D721Med (cell line): ENCODE results near the gene ZNF664.
"Not testable (repeated sequence)": the region's sequence is repeated elsewhere in the genome, so short reads cannot be mapped to it uniquely, and the experiment has no call there.

Experiments used
- DNase-seq: peaks from one replicate; pipeline ENCODE4 v3.0.0; 2011; ENCODE audit warnings: low spot score; ENCODE audit not compliant: insufficient read length
- FAIRE-seq: peaks from 2 replicates; lab custom pipeline; 2011; peaks lifted over from hg19 to GRCh38; lab: Jason Lieb, UNC
- TF ChIP-seq, protein P1 (sequence below): IDR thresholded peaks from 2 replicates; pipeline ENCODE4 v1.5.1; 2012; ENCODE audit warnings: mild to moderate bottlenecking, control low read depth; ENCODE audit not compliant: insufficient read depth; ENCODE audit errors: missing control alignments

The ZNF664 gene

DNA sequence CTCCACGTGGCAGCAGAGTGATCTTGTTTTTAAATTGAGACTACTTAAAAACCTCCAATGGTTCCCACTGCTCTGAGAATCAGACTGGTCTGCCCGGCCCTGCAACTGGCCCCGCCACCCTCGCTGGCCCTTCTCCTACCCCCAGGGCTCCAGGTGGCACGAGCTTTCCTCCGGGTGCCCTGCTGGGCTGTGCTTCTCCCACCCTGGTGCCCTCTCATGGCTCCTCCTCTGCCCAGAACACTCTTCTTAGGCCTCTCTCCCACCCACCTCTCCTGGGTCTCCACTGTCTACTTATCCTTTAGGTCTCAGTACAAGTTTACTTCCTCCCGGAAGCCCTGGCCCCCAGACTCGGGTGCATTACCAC lies 26.9 kb upstream of the ZNF664 start:
- TF ChIP-seq, protein P1, sequence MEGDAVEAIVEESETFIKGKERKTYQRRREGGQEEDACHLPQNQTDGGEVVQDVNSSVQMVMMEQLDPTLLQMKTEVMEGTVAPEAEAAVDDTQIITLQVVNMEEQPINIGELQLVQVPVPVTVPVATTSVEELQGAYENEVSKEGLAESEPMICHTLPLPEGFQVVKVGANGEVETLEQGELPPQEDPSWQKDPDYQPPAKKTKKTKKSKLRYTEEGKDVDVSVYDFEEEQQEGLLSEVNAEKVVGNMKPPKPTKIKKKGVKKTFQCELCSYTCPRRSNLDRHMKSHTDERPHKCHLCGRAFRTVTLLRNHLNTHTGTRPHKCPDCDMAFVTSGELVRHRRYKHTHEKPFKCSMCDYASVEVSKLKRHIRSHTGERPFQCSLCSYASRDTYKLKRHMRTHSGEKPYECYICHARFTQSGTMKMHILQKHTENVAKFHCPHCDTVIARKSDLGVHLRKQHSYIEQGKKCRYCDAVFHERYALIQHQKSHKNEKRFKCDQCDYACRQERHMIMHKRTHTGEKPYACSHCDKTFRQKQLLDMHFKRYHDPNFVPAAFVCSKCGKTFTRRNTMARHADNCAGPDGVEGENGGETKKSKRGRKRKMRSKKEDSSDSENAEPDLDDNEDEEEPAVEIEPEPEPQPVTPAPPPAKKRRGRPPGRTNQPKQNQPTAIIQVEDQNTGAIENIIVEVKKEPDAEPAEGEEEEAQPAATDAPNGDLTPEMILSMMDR, result no peak
- FAIRE-seq (no peak), DNase-seq (no peak)

DNA sequence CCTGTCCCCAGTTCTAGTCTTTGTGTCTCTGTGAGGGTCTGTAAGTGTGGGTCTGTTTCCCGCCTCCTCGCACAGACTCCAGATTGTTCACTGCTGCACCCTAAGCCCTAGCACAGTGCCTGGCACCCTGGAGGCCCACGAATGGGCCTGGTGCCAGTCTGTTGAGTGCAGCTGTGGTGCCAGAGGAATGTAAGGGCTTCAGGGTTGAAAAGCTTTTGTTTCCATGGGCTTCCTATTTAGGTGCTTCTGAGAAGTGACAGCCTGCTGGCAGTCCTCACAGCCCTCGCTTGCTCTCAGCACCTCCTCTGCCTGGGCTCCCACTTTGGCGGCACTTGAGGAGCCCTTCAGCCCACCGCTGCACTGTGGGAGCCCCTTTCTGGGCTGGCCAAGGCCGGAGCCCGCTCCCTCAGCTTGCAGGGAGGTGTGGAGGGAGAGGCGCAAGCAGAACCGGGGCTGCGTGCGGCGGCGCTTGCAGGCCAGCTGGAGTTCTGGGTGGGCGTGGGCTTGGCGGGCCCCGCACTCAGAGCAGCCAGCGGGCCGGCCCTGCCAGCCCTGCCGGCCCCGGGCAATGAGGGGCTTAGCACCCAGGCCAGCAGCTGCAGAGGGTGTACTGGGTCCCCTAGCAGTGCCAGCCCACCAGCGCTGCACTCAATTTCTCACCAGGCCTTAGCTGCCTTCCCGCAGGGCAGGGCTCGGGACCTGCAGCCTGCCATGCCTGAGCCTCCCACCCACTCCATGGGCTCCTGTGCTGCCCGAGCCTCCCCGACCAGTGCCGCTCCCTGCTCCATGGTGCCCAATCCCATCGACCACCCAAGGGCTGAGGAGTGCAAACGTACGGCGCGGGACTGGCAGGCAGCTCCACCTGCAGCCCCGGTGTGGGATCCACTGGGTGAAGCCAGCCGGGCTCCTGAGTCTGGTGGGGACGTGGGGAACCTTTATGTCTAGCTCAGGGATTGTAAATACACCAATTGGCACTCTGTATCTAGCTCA lies 26.2 kb upstream of the ZNF664 start:
- DNase-seq, FAIRE-seq: not testable (repeated sequence)

DNA sequence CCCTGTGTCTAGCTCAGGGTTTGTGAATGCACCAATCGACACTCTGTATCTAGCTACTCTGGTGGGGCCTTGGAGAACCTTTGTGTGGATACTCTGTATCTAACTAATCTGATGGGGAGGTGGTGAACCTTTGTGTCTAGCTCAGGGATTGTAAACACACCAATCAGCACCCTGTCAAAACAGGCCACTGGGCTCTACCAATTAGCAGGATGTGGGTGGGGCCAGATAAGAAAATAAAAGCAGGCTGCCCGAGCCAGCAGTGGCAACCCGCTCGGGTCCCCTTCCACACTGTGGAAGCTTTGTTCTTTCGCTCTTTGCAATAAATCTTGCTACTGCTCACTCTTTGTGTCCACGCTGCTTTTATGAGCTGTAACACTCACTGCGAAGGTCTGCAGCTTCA lies 25.5 kb upstream of the ZNF664 start:
- not testable (repeated sequence) for FAIRE-seq, DNase-seq

DNA sequence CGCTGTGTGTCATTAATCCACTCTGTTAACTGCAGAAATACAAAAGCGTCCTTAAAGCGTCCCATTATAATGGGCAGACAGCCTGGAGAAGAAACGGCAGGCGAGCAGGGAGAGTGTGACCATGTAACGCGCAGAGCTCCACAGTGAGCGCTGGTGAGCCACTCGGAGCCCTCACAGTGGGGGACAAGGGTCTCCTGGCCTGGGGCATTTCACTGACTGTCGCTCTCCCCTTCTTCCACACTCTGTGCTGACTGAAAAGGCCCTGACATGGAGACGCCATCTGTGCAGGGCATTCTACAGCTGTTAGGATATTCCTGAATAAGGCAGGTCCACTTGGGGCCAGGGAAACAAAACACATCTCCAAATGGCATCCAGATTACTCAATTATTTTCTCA lies 24.6 kb upstream of the ZNF664 start:
- no peak for DNase-seq
- no peak for FAIRE-seq
- TF ChIP-seq, protein P1, result no peak

DNA sequence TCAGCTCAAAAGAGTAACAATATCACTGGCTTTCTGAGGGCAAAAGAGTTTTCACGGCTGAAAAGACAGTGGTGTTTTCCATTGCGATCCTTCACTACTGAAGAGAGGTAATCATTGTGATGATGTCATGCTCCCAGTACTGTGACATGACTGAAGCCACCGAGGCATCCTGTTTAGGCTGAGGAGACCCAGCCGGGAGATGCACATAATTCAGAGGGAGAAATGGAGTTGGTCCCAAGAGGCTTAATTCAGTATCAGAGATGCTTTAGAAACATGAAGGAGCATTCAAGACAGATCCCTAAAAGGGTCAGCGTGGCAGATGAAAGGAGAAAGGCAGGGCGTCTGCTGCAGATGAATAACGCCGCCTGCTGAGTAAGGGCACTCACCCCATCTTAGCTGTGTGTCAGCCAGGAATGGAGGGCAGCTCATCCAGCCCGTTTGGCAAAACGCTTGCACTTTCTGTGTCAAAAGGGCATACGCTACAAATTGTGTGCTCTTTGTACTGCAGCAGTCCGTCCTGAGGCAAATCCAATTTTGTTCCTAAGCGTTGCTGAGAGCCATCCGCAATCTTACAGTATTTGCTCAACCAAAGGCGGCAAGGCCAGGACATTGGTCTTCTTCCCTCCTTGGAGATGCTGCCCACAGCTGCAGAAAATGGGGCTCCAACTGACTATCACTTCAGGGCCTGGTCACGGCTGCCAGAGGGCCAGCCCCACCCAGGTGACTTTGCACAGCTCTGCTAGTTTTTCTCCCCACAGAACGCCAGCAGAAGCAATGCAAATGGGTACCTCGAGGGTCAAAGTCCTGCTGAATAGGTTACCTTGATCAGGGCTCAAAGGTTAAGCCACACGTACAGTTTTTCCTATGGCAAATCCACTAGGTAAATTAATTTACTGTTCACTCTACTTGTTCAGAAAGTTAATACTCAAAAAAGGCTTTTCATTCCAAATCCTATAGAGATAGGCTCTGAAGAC lies 23.9 kb upstream of the ZNF664 start:
- DNase-seq (no peak), FAIRE-seq (no peak)
- TF ChIP-seq, protein P1, result no peak

DNA sequence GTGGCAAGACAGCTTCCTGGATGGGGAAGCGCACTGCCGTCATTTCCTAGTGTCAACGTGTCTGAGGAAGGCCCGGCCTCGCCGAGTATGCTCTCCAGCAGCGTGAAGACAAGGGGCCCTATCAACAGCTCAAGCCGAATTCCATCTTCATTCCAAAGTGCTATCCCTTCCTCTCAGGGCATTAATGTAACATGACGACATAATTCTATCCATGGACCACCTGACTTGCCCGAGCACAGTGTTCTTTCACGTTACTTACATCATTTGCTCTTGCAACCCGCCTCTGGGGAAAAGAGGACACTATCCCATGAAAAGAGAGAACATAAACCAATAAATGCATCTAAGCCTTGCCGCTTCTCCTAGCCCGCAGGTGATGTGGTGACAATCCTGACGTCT lies 23.2 kb upstream of the ZNF664 start:
- DNase-seq, result no peak
- TF ChIP-seq, protein P1, result no peak
- no peak for FAIRE-seq

DNA sequence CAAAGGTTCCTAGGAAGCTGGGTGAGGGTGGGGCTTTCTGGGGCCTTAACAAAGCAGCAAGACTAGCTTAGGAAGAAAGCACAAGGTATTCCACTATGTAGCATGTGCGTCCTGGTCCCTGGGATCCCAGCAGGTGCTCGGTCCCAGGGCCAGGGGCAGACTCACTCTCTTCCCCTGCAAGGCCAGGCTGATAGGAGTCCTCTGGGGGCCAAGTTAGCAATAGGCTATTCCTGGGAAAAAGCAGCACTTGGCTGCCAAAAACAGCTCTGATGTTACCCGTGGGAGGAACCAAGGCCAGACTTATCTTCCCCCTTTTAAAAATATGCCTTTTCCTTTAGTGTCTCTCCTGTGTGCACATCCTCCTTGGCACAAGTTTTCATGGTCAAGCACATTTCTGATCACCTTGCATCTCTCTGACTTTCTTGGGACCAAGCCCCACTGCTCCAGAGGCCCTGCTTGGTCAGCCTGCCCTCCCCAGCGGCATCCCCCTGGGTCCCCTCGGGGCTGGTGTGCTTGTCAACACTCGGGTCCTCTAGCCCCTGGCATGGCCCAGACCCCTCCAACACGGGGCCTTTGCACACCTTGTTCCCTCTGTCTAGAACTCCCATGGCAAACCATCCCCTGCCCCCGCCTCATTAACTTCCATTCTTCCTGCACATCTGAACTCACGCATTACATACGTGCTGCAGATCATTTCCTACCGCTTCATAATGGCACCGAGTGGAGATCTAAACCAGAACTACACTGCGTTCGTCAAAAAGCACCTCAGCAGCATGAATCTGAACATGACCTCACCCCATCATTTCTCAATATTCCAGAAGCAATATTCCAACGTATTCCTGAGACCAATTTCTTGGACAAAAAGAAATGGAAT lies 22.3 kb upstream of the ZNF664 start:
- FAIRE-seq (no peak), DNase-seq (no peak)
- TF ChIP-seq, protein P1, result no peak
